Uterus (tissue), 2 donors: ENCODE measurements around the gene ST8SIA6.

Experiments
- POLR2A ChIP-seq, 2 donors: fragments of 450-650 bp; IDR thresholded peaks; one replicate each; pipeline ENCODE4 v1.6.1; 2016; ENCODE audit warnings: antibody characterized with exemption in 2 of 2, mild to moderate bottlenecking in 1 of 2, moderate library complexity in 1 of 2
- TF ChIP-seq, protein P1 (sequence below), 4 experiments: fragments of 200-600 bp in 2 of 4; fragments of 450-650 bp in 2 of 4; sonication (generic) in 2 of 4; IDR thresholded peaks; one replicate each; pipeline ENCODE4 v1.5.1; 2016 to 2019; ENCODE audit warnings: antibody characterized with exemption in 4 of 4, mild to moderate bottlenecking in 2 of 4, moderate library complexity in 1 of 4

GRCh38 chr10:17368708-17369272 is 85.6 kb downstream of the ST8SIA6 start:
- TF ChIP-seq, protein P1, sequence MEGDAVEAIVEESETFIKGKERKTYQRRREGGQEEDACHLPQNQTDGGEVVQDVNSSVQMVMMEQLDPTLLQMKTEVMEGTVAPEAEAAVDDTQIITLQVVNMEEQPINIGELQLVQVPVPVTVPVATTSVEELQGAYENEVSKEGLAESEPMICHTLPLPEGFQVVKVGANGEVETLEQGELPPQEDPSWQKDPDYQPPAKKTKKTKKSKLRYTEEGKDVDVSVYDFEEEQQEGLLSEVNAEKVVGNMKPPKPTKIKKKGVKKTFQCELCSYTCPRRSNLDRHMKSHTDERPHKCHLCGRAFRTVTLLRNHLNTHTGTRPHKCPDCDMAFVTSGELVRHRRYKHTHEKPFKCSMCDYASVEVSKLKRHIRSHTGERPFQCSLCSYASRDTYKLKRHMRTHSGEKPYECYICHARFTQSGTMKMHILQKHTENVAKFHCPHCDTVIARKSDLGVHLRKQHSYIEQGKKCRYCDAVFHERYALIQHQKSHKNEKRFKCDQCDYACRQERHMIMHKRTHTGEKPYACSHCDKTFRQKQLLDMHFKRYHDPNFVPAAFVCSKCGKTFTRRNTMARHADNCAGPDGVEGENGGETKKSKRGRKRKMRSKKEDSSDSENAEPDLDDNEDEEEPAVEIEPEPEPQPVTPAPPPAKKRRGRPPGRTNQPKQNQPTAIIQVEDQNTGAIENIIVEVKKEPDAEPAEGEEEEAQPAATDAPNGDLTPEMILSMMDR (IDR thresholded peaks at IDR 0.05): no peak
- no peak for TF ChIP-seq POLR2A (IDR thresholded peaks at IDR 0.05)
